Activated T-helper 1 cell treated with anti-CD3 and anti-CD28 coated beads, Interleukin-12 subunit alpha, Interleukin-12 subunit beta, Interleukin-2, Interleukin-4 antibody, amounts not matched to agents 30 ng/mL and 10 ng/mL and 1 ng/mL, durations not matched to agents 14 hours and 24 hours and 36 hours (primary cell): ENCODE results near the gene RYR2. TPM values are rescaled to one million over a fixed set of nuclear protein-coding genes. Genes with fewer than 3 reads are reported as not detected.

Experiments
- DNase-seq: peaks from one replicate; pipeline ENCODE4 v3.0.0; 2021; ENCODE audit warnings: low spot score
- H3K27ac Mint-ChIP-seq: one replicate; pipeline ENCODE4 v1.8.0; 2021; ENCODE audit warnings: mild to moderate bottlenecking, mixed read lengths
- H3K27me3 Mint-ChIP-seq: one replicate; pipeline ENCODE4 v1.8.0; 2022; ENCODE audit warnings: mild to moderate bottlenecking, moderate library complexity, mixed read lengths; ENCODE audit not compliant: insufficient read depth
- H3K36me3 Mint-ChIP-seq: one replicate; pipeline ENCODE4 v1.8.0; 2021; ENCODE audit warnings: low read depth, mixed read lengths
- H3K4me1 Mint-ChIP-seq: one replicate; pipeline ENCODE4 v1.8.0; 2021; ENCODE audit warnings: low read depth, mixed read lengths
- H3K4me3 Mint-ChIP-seq: one replicate; pipeline ENCODE4 v1.8.0; 2021; ENCODE audit warnings: mild to moderate bottlenecking, moderate library complexity, mixed read lengths
- H3K9me3 Mint-ChIP-seq: one replicate; pipeline ENCODE4 v1.8.0; 2021; ENCODE audit warnings: mixed read lengths
- intact Hi-C: fragments of 100-400 bp; cut with micrococcal nuclease; formaldehyde crosslinking; loops from one replicate; pipeline ENCODE4 v1.15.1; 2024
- total RNA-seq: library from RNA; stranded (reverse); gene quantifications from 2 replicates; pipeline ENCODE4 v1.2.3, GENCODE V29; 2022

RYR2 gene
- total RNA-seq, 1 donor from 2014 or later = not detected

DNA sequence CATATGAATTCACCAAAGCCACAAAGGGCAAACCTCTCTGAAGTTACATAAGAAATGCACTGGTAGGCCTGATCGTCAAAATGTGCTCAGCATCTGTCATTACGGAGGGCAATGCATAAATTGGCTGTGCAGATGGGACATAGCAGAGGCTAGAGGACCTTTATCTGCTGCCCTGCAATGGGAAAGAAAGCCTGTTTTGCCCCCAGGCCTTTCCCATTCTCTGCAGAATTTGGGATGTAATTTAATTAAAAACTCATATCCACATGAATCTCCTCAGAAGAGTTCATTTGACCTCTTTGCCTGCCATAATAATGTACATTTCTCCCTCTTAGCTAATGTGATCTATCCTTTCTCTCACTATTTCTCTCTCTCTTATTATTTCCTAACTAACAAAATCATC is 690.7 kb downstream of the RYR2 start:
- no peak for DNase-seq
- Mint-ChIP-seq H3K27me3 (no peaks in the 10 kb centered on the region), H3K27ac (no peak overlapping the region), H3K4me1 (peaks cover 9% of the 10 kb centered on the region), H3K9me3 (peaks cover 5% of the 10 kb centered on the region), H3K36me3 (no peaks in the 10 kb centered on the region), H3K4me3 (no peak overlapping the region)
- intact Hi-C loops = no loop called here

DNA sequence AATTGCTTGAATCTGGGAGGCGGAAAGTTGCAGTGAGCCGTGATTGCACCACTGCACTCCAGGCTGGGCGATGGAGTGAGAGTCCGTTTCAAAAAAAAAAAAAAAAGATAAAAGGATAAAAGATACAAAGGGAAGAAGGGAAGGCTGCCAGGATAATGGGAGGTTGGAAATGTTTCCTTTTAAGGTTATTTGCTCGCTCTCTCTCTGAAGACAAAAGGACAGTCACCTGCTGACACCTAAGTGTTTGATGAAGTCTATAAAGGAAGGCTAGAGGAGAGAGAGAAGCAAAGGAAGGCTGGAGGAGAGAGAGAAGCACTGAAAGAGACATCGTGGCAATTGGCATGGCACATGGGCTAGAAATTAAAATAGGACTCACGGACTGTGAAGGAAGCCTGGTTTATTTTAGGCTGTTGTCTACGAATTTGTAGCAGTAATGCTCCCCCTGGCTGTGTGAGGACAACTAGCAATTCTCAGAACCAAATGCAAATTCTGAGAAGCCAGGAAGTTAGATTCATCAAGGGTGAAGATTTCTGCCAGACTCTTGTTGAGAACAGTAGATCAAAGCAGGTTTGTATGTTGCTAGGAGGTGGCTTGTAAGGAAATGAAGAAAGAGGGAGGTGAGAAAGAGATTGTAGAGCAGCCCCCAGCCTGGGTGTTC is 694.5 kb downstream of the RYR2 start:
- no peak for DNase-seq
- peaks cover 5% of the 10 kb centered on the region for H3K9me3 Mint-ChIP-seq
- H3K27ac Mint-ChIP-seq = peak overlapping the region; percentile 50
- peaks cover 9% of the 10 kb centered on the region for H3K4me1 Mint-ChIP-seq
- no peaks in the 10 kb centered on the region for H3K27me3 Mint-ChIP-seq
- intact Hi-C loops = no loop called here
- H3K36me3 Mint-ChIP-seq = no peaks in the 10 kb centered on the region
- H3K4me3 Mint-ChIP-seq = no peak overlapping the region

DNA sequence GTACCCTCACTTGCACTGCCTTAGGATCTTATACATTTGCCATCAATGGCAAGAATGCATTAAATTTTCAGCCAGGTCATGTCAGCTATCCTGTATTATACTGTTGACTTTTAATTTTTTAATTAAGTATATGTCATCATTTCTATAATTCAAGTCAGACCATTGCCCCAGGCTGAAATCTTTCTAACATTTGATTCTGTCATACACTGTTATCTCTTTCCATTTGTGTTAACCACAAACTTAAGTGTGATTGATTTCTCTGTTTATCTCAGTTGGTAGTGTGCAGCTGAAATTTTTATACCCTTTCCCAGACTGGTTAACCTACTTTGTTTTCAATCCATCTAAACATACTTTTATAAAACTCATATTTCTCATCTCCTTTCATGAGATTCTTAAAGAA is 695.5 kb downstream of the RYR2 start:
- no peak for DNase-seq
- H3K9me3 Mint-ChIP-seq = peaks cover 5% of the 10 kb centered on the region
- H3K4me1 Mint-ChIP-seq = peaks cover 9% of the 10 kb centered on the region
- H3K27me3 Mint-ChIP-seq = no peaks in the 10 kb centered on the region
- intact Hi-C loops = no loop called here
- no peak overlapping the region for H3K27ac Mint-ChIP-seq
- H3K4me3 Mint-ChIP-seq = no peak overlapping the region
- H3K36me3 Mint-ChIP-seq = no peaks in the 10 kb centered on the region

DNA sequence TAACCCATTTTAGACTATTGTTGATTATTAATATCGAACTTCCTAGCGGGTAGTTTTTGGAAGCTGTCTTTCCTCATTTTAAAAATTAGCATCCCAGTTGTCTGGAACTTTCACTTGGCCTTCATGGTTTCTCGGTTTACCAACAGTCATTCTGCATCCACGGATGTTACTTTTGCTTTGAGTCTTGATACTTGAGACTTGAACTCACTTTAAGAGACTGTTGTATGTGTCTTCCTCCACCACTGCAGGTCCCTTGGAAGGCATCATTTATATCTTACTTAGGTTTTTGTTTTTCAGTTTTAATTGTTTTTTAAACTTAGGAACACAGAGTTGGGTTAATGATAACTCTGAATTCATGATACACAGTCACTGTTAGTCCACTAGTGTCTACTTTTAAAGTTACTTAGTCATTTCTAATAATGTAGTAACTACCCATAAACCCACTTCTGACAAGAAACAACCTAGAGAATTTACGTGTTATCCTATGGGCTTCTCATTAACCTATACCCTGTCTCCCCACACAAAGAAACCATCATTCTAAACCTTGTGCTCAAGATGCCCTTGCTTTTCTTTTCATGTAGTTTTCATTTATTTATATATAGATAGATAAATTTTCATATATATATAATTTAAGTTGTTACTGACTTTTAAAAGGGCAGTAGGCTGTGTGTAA is 696.1 kb downstream of the RYR2 start:
- no peak for DNase-seq
- intact Hi-C loops = no loop called here
- Mint-ChIP-seq H3K27me3 (no peaks in the 10 kb centered on the region), H3K4me1 (peaks cover 9% of the 10 kb centered on the region), H3K9me3 (peaks cover 5% of the 10 kb centered on the region), H3K27ac (no peak overlapping the region), H3K4me3 (no peak overlapping the region), H3K36me3 (no peaks in the 10 kb centered on the region)

DNA sequence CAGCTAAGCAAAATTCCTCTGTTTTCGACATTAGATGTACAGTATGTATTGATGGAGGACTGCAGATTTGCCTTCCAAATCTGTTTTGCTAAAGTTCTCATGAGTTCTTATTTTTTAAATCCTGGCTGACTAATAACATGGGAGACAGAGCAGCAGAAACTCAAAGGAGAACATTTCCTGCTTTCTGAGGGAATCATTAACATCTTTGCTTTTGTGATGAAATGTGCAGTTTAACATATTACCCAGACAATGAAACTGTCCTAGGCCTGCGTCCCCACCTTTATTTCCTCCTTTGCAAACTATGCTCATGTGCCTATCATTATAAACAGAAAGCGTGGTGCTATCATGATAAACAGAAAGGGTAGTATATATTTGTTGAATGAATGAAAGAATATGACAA is 698.9 kb downstream of the RYR2 start:
- no peak for DNase-seq
- no peaks in the 10 kb centered on the region for H3K27me3 Mint-ChIP-seq
- no peak overlapping the region for H3K27ac Mint-ChIP-seq
- peaks cover 9% of the 10 kb centered on the region for H3K4me1 Mint-ChIP-seq
- peaks cover 5% of the 10 kb centered on the region for H3K9me3 Mint-ChIP-seq
- H3K4me3 Mint-ChIP-seq = no peak overlapping the region
- intact Hi-C loops = no loop called here
- no peaks in the 10 kb centered on the region for H3K36me3 Mint-ChIP-seq

DNA sequence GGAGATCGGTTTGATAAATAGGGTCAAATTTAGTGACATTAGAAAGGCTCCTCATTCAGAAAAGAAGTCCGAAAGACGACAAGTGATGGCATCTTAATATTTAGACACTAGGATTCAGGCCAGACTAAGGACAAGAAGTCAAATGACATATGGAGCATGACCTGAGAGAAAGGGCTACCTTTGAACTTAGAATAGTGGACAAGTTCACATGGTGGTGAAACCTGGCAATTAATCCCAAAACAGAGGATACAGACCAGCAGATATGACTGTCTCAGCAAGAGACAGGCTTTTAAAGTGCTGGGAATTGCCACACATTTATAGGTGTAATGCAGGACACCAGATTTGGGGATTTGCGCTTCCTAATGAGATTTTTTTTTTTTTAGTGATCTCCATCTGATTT is 703.6 kb downstream of the RYR2 start:
- H3K4me1 Mint-ChIP-seq = no peaks in the 10 kb centered on the region
- no peaks in the 10 kb centered on the region for H3K9me3 Mint-ChIP-seq
- DNase-seq = no peak
- intact Hi-C loops = no loop called here
- no peak overlapping the region for H3K27ac Mint-ChIP-seq
- no peak overlapping the region for H3K4me3 Mint-ChIP-seq
- H3K36me3 Mint-ChIP-seq = no peaks in the 10 kb centered on the region
- H3K27me3 Mint-ChIP-seq = no peaks in the 10 kb centered on the region

DNA sequence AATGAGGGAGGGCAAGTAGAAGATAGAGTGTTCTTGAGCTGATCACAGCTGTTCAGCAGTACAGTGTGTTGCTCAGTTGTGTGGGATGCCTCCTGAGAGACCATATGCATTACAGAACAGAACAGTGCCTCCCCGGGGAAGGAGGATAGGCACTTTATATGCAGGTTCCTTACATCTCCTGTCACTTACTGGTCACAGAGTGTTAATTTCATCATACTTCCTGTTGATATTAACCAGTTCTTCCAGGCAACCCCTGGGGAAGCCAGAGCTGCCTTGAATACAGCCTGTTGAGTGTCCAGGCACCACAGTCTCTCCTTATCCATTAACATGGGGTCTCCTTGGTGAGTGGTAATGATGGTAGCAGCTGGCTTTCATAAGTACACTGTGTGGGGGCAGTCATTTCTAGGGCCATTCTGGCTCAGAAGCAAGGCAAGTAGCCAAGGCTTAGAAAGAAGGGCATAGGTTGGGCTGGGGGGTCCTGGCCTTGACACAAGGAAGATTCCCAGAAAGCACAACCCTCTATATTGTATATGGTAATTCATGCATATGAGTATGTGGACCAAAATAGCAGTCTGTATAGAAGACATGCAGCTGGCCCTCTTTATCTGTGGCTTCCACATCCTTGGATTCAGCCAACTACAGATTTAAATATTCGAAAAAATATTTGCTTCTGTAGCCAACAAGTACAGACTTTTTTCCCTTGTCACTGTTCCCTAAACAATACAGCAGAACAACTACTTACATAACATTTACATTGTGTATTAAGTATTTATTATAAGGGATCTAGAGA is 706.4 kb downstream of the RYR2 start:
- intact Hi-C loops = no loop called here
- H3K9me3 Mint-ChIP-seq = no peaks in the 10 kb centered on the region

DNA sequence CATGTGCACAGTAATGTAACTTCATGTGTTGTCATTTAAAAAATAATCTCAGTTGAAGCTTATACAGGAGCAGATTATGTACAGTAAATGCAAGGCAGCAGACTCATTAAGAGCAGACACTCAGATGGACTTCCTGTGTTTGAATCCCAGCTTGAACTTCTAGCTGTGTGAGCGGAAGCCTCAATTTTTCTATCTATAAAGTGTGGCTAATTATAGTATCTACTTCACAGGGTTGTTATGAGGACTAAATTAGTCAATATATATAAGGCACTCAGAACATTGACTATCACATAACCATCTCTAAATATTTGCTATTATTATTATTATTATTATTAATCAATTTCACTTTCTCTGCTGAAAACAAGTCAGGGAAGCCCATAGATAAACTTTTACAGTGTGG is 707.1 kb downstream of the RYR2 start:
- H3K36me3 Mint-ChIP-seq = no peaks in the 10 kb centered on the region
- no peak for DNase-seq
- intact Hi-C loops = no loop called here
- H3K27me3 Mint-ChIP-seq = no peaks in the 10 kb centered on the region
- H3K4me3 Mint-ChIP-seq = no peak overlapping the region
- no peaks in the 10 kb centered on the region for H3K9me3 Mint-ChIP-seq
- H3K27ac Mint-ChIP-seq = no peak overlapping the region
- H3K4me1 Mint-ChIP-seq = no peaks in the 10 kb centered on the region

More for the DNA sequence above, 706.4 kb downstream of the RYR2 start:
- no peak for DNase-seq
- no peaks in the 10 kb centered on the region for H3K27me3 Mint-ChIP-seq
- H3K4me1 Mint-ChIP-seq = no peaks in the 10 kb centered on the region
- no peak overlapping the region for H3K4me3 Mint-ChIP-seq
- no peaks in the 10 kb centered on the region for H3K36me3 Mint-ChIP-seq
- no peak overlapping the region for H3K27ac Mint-ChIP-seq

DNA sequence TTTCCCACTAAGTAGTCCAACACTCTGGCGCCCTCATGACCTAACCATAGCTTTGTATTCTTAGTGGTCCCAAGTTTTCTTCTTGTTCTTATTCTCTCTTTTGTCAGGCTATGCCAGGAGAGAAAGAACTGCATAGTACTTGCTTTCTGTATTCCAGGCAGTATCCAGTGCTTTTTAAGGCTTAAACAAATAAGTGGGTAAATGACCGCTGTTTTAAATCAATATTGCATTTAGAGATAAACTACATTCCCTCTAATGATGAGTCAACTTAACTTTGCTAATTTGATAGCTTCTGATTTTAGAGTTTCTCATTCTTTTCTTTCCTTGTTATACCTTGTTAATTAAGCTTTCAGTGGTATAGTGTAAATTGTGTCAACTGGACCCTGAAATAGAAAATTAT is 709.1 kb downstream of the RYR2 start:
- intact Hi-C loops = no loop called here
- no peak for DNase-seq
- Mint-ChIP-seq H3K27ac (no peak overlapping the region), H3K9me3 (no peaks in the 10 kb centered on the region), H3K36me3 (no peaks in the 10 kb centered on the region), H3K4me1 (no peaks in the 10 kb centered on the region), H3K4me3 (no peak overlapping the region), H3K27me3 (no peaks in the 10 kb centered on the region)

DNA sequence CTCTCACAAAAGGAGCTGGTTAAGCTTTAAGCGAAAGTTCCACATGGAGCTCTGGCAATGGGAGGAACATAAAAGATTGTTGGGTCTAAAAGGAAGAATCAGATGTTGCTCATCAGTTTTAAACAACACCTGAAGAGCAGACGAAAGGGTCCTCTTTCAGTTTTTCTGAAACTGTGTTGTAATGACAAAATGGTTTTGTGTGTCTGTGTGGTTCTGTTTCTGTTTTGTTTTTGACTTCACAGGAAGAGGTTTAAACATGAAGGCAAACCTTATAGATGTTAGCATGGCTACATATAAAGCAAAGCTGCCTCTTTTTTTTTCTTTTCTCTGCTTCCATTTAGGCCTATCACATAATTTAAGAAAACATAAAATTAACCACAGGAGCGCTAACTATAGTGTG is 712.6 kb downstream of the RYR2 start:
- no peak overlapping the region for H3K27ac Mint-ChIP-seq
- intact Hi-C loops = no loop called here
- no peak for DNase-seq
- no peaks in the 10 kb centered on the region for H3K9me3 Mint-ChIP-seq
- no peaks in the 10 kb centered on the region for H3K36me3 Mint-ChIP-seq
- no peaks in the 10 kb centered on the region for H3K4me1 Mint-ChIP-seq
- no peak overlapping the region for H3K4me3 Mint-ChIP-seq
- H3K27me3 Mint-ChIP-seq = no peaks in the 10 kb centered on the region

DNA sequence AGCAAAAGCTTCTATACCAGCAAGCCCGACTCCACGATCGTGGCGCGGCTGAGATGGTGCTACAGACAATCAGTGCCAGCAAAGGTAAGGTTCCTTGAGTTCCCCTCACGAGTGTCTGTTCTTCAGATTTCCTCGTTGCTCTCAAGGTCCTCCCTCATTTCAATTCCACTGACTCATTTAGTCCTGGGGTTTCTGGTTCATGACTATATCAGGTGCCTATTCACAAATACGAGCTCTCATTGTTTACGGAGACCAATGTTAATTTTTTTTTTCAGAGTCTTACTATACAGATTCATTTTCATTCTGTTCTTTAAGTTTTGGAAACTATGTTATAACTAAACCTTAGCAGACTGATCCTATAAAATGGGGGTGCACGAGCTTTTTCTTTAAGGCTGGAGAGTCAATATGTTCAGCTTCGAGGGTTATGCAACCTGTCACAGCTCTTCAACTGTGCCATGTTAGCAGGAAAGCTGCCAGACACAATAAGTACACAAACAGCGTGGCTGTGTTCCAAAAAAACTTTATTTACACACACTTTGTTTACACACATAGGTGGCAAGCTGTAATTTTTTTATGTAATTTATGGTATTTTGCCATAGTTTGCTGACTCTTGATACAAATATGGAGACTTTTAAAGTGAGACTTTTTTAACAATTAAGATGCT is 714.5 kb downstream of the RYR2 start:
- no peak for DNase-seq
- no peaks in the 10 kb centered on the region for H3K4me1 Mint-ChIP-seq
- H3K36me3 Mint-ChIP-seq = no peaks in the 10 kb centered on the region
- no peaks in the 10 kb centered on the region for H3K27me3 Mint-ChIP-seq
- H3K27ac Mint-ChIP-seq = no peak overlapping the region
- H3K4me3 Mint-ChIP-seq = no peak overlapping the region
- intact Hi-C loops = no loop called here
- no peaks in the 10 kb centered on the region for H3K9me3 Mint-ChIP-seq

DNA sequence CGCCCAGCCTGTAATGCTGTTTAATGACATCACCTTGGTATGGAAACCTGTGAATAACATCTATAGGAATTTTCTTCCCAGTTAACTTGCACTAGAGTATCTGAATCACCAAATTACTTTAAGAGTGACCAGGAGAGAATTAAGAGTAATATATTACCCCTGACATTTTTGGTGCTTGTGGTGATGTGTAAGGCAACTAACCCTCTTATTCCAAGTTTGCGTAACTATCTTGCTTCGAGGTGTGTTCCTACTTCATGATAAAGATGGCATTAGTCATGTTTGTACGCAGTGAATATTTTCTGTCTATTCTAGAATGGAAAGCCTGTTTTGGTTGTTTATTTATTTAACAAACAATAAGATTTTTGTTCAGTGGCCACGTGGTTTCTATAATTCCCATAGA is 717.4 kb downstream of the RYR2 start:
- no peak for DNase-seq
- Mint-ChIP-seq H3K27me3 (peaks cover 2% of the 10 kb centered on the region), H3K4me1 (no peaks in the 10 kb centered on the region), H3K9me3 (no peaks in the 10 kb centered on the region), H3K4me3 (no peak overlapping the region), H3K36me3 (no peaks in the 10 kb centered on the region), H3K27ac (no peak overlapping the region)
- intact Hi-C loops = no loop called here

DNA sequence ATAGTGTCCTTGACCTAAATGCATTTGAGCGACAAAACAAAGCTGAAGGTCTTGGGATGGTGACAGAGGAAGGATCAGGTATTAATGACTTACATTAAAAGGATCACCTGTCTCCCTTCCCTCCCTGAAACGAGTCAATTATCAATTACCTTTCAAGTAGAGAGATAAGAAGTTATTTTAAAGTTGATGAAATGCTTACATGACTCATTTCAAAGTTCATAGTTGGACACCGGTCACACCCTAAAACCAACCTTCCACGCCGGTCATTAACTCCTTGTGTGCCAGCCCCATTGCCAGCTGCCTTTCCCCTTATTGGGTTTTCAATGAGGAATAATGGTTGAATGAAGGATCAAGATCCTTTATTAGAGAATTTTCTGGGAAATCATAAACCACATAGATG is 719.0 kb downstream of the RYR2 start:
- no peaks in the 10 kb centered on the region for H3K9me3 Mint-ChIP-seq
- no peak overlapping the region for H3K27ac Mint-ChIP-seq
- H3K27me3 Mint-ChIP-seq = peaks cover 2% of the 10 kb centered on the region
- intact Hi-C loops = no loop called here
- no peaks in the 10 kb centered on the region for H3K4me1 Mint-ChIP-seq
- no peak for DNase-seq
- H3K36me3 Mint-ChIP-seq = peaks cover 1% of the 10 kb centered on the region
- H3K4me3 Mint-ChIP-seq = no peak overlapping the region
